Pancreas (tissue), 10 donors: ENCODE data around the gene RHEBL1. TPM values are rescaled to one million over a fixed set of nuclear protein-coding genes. Genes with fewer than 3 reads are reported as not detected.

Experiments
- ATAC-seq, 4 donors: fragments of 200-7000 bp; cut with Tn5 transposase; one replicate each; pipeline versions ENCODE4 v1.8.0 to v1.9.1; 2020; ENCODE audit warnings: mild to moderate bottlenecking in 4 of 4, moderate library complexity in 4 of 4
- DNase-seq, 6 donors: peaks; one replicate each; pipeline ENCODE4 v3.0.0-alpha.2; 2020
- FAIRE-seq: peaks from 2 replicates; lab custom pipeline; 2012; peaks lifted over from hg19 to GRCh38; lab: Jason Lieb, UNC
- H3K27ac ChIP-seq, 4 donors: fragments of 200-600 bp; sonication (generic); 1 replicate in 3 of 4; 2 replicates in 1 of 4; pipeline versions ENCODE4 v1.5.0 to v1.8.0; 2020
- H3K27me3 ChIP-seq, 4 donors: fragments of 200-600 bp; one replicate each; pipeline ENCODE4 v1.8.0; 2021
- H3K36me3 ChIP-seq, 3 donors: fragments of 200-600 bp; sonication (generic) in 1 of 3; one replicate each; pipeline versions ENCODE4 v1.5.0 to v1.8.0; 2020 to 2021
- H3K4me1 ChIP-seq, 3 donors: fragments of 200-600 bp; one replicate each; pipeline ENCODE4 v1.8.0; 2021
- H3K4me3 ChIP-seq, 4 donors: fragments of 200-600 bp; sonication (generic) in 2 of 4; one replicate each; pipeline versions ENCODE4 v1.5.0 to v1.8.0; 2020 to 2021
- H3K9me3 ChIP-seq, 4 donors: fragments of 200-600 bp; one replicate each; pipeline ENCODE4 v1.8.0; 2021
- CTCF ChIP-seq, 4 donors: fragments of 200-600 bp; sonication (generic) in 3 of 4; IDR thresholded peaks; one replicate each; pipeline versions ENCODE4 v1.5.0 to v1.8.0; 2021; ENCODE audit warnings: antibody characterized with exemption in 4 of 4
- WGBS, 2 donors: extraction: QIAGEN DNeasy Blood & Tissue Kit; methylation state at CpG; one replicate each; pipeline ENCODE4 v1.1.7; 2013; 5-methylcytosine and 5-hydroxymethylcytosine counted together
- intact Hi-C, 3 donors: fragments of 100-400 bp; cut with DNase I; formaldehyde crosslinking; loops; one replicate each; pipeline versions ENCODE4 v1.11.1 to v1.14.2; 2022
- polyA plus RNA-seq, 2 donors: library from polyadenylated mRNA; stranded (reverse); fragments of 200-250 nt; gene quantifications; one replicate each; pipeline ENCODE4 v1.2.3, GENCODE V29; 2013
- total RNA-seq, 6 donors: library from RNA; stranded (reverse); fragmentation: NEBNext Ultra II Directional in 4 of 6; extraction: Animal tissue kit (Norgen Biotek cat#: 25700) in 4 of 6; gene quantifications; one replicate each; pipeline versions ENCODE4 v1.2.1 to v1.2.4, GENCODE V29; 2021 to 2023
- donor health status: healthy with polysubstance abuse.
- donor health status: DM: no; HTN: no; CAD: no; lungs with moderate emphysema.
- donor health status: DM: no; HTN: no; CAD: no.
- donor health status: control.
- donor health status: control.
- donor health status: Bipolar disorder and iron deficiency.
- donor health status: DM: yes; HTN: yes; CAD: no.
- donor health status: DM: no; HTN: no; CAD: no.
- donor health status: DM: no; HTN: no; CAD: no.
- donor health status: DM: yes; HTN: yes; CAD: no.

The RHEBL1 gene, protein sequence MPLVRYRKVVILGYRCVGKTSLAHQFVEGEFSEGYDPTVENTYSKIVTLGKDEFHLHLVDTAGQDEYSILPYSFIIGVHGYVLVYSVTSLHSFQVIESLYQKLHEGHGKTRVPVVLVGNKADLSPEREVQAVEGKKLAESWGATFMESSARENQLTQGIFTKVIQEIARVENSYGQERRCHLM
- total RNA-seq (under 1 TPM in 3 of 6 donors, not detected in 3; 0.14 to 0.25 (median 0.18) TPM), polyA plus RNA-seq (under 1 TPM; 0.38 to 0.63 TPM)

GRCh38 chr12:49069507-49070346 is at the start of gene RHEBL1:
RHEBL1 (minus strand) TSS chr12:49069979; CDS start chr12:49069785, 194 bp downstream.
- TF ChIP-seq CTCF (IDR thresholded peaks at IDR 0.05) = no peak
- 0% methylated on average over 60 of the region's 60 CpGs for WGBS, 2 donors
- peak; percentile 97 to 99 (median 98) for DNase-seq
- Histone ChIP-seq H3K4me1 (peaks cover 0 to 5% (median 4%) of the 10 kb centered on the region in 3 donors), H3K27me3 (no peaks in the 10 kb centered on the region), H3K9me3 (no peaks in the 10 kb centered on the region), H3K36me3 (no peaks in the 10 kb centered on the region), H3K4me3 (peak within 1 kb of the TSS; percentile 52 to 84 (median 57)), H3K27ac (peak within 1 kb of the TSS in 3 of 4 donors; percentile 50 to 64 (median 58))
- FAIRE-seq = peak; percentile 66
- ATAC-seq = peak; percentile 100
- intact Hi-C loops = no loop called here

DNA sequence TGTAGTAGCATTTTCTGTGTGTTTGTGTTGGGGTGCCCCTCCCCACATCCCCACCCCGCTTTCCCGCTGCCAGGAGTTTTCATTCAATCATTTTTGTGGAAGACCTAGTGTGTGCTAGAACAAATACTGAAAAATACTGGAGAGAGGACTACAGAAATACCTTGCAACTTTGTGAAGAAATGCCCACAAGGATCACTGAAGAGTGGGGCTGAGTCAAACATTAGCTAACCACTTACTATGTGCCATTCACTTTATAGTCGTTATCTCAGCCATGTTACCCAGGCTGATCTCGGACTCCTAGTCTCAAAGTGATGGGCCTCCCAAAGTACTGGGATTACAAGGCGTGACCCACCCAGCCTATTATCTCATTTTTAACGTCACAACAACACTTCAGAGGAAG is 41.4 kb upstream of the RHEBL1 start:
- H3K4me3 ChIP-seq = peak overlapping the region in 3 of 4 donors; percentile 84 to 95 (median 88)
- H3K36me3 ChIP-seq = no peaks in the 10 kb centered on the region
- FAIRE-seq = no peak
- DNase-seq = no peak
- H3K27ac ChIP-seq = peak overlapping the region; percentile 83 to 96 (median 90)
- WGBS, 2 donors = 34 to 36% methylated on average over 6 of the region's 6 CpGs
- H3K4me1 ChIP-seq = peaks cover 8 to 16% (median 11%) of the 10 kb centered on the region in 3 donors
- ATAC-seq = no peak
- H3K27me3 ChIP-seq = no peaks in the 10 kb centered on the region
- no peak for TF ChIP-seq CTCF (IDR thresholded peaks at IDR 0.05)
- intact Hi-C loops = no loop called here
- no peaks in the 10 kb centered on the region for H3K9me3 ChIP-seq

DNA sequence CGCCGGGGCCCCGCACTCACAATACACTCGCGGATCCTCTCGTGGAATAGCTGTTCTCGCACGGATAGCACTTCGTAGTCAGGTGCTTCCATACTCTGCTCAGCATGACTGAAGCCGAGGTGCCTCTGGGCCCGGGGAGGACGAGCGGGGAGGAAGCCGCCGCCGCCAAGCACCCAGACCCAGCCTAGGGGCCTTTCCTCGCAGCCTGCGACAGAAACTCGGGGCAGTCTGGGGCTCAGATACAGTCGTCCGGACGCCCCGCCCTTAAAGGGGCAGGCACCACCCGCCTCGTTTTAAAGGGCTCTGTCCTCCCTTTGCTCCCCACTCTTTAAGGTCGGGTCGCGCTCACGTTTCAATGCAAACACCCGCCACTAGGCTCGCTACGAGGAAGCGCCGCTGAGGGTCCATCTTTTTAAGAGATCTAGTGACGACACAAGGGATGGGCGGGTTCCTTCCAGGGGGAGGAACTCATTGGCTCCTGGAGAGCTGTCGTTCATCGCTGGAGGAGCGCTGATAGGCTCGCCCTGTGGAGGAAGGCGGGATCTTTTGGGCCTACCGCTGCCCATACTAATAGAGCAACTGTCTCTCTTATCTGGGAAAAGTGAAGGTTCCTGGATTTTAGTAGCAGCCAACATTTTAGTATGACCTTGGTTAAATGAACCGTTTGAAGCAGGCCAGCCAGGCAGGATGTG is 40.8 kb upstream of the RHEBL1 start, which contains the start of gene LMBR1L:
TSS of gene LMBR1L (minus strand) at position 384 of the 692 bp plus-strand sequence. CDS start at position 92, 292 bp downstream.
- H3K27ac ChIP-seq = peak within 1 kb of the TSS; percentile 83 to 96 (median 90)
- FAIRE-seq = peak; percentile 97
- intact Hi-C loops = no loop called here
- ATAC-seq = peak; percentile 96 to 98 (median 97)
- no peaks in the 10 kb centered on the region for H3K27me3 ChIP-seq
- WGBS, 2 donors = 0% methylated on average over 43 of the region's 43 CpGs
- H3K4me1 ChIP-seq = peaks cover 8 to 16% (median 11%) of the 10 kb centered on the region in 3 donors
- DNase-seq = peak; percentile 88 to 96 (median 94)
- H3K9me3 ChIP-seq = no peaks in the 10 kb centered on the region
- peak; percentile 13 to 46 (median 29) for TF ChIP-seq CTCF (IDR thresholded peaks at IDR 0.05)
- peak within 1 kb of the TSS; percentile 82 to 95 (median 86) for H3K4me3 ChIP-seq
- no peaks in the 10 kb centered on the region for H3K36me3 ChIP-seq

- FAIRE-seq (no peak), ATAC-seq (peak; percentile 24 to 49 (median 32))
- H3K27ac ChIP-seq = peak overlapping the region; percentile 83 to 96 (median 90)
Measured at GRCh38 chr12:49109641-49110463, 40.1 kb upstream of the RHEBL1 start.

More at GRCh38 chr12:49109641-49110463, 40.1 kb upstream of the RHEBL1 start:
- H3K27me3 ChIP-seq = no peaks in the 10 kb centered on the region
- H3K36me3 ChIP-seq = no peaks in the 10 kb centered on the region
- no peak for TF ChIP-seq CTCF (IDR thresholded peaks at IDR 0.05)
- no peaks in the 10 kb centered on the region for H3K9me3 ChIP-seq
- whole genome bisulfite sequencing, 2 donors = 5 to 7% methylated on average over 31 to 33 of the region's 33 CpGs
- peaks cover 8 to 16% (median 11%) of the 10 kb centered on the region in 3 donors for H3K4me1 ChIP-seq
- H3K4me3 ChIP-seq = peak overlapping the region; percentile 82 to 95 (median 86)
- DNase-seq = no peak
- intact Hi-C loops = no loop called here
